Right renal cortex interstitium (tissue), 3 donors: ENCODE results near the gene YARS1. TPM values are rescaled to one million over a fixed set of nuclear protein-coding genes. Genes with fewer than 3 reads are reported as not detected.

Source experiments
- DNase-seq, 3 donors: peaks; one replicate each; pipeline ENCODE4 v3.0.0-alpha.2; 2013; ENCODE audit warnings: low read depth in 3 of 3, low spot score in 2 of 3
- polyA plus RNA-seq, 3 donors: library from polyadenylated mRNA; unstranded; fragments of 120-200 nt; gene quantifications; one replicate each; pipeline ENCODE4 v1.2.1, GENCODE V29; 2013; ENCODE audit not compliant: insufficient read length in 3 of 3

YARS1 gene
- polyA plus RNA-seq, 3 donors: 63.1 to 64.2 (median 64.0) TPM

- DNase-seq: no peak
Measured at GRCh38 chr1:32782086-32782485, 35.1 kb downstream of the YARS1 start.

- DNase-seq: no peak
Measured at GRCh38 chr1:32780628-32781234, 36.4 kb downstream of the YARS1 start.

DNA sequence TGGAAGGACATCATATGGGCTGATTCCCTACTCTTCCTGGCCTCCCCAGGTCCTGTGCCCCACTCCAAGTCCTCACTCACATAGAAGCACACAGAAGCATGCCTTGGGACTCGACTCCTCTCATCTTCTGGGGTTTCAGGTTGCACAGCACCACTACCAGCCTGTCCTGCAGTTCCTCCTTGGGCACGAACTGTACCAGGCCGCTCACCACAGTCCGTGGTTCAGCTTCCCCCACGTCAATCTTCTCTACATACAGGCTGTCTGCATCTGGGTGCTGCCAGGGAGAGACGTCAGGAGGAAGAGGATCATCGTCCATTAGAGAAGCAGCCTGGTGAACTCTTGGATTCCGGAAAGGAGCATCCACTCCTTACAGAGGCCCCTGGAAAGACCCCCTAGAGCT is 37.2 kb downstream of the YARS1 start:
- DNase-seq: no peak

- no peak for DNase-seq
Measured at GRCh38 chr1:32779242-32779641, 37.9 kb downstream of the YARS1 start.

DNA sequence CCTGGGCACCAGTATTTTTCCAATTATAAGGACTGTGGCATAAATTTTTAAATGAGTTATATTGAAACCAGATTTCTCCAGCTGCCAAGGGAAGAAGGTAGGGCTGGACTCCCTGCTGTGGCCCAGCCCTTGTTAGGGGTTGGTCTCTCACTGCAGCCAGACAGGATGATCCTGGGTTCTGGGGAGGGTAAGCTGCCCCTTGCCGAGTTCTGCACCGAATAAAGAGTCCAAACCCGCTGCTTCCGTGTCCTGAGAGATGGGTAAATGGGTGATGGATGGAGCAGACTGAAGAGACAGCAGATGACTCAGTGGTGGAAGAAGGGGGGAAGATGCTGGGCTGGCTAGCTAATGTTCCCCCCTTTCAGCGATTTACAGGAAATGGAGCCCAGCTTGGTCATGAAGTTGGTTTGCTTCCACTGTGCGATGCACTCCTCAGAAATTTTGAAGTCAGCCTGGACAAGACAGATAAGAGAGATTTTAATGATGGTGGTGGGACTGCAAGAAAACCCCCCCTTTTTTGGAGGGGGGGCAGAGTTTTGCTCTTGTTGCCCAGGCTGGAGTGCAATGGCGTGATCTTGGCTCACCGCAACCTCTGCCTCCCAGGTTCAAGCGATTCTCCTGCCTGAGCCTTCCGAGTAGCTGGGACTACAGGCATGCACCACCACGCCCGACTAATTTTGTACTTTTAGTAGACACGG is 41.4 kb downstream of the YARS1 start:
- DNase-seq: no peak

GRCh38 chr1:32774950-32775634 is 42.1 kb downstream of the YARS1 start:
- DNase-seq: no peak

GRCh38 chr1:32774464-32774808 is 42.7 kb downstream of the YARS1 start:
- DNase-seq: no peak

DNA sequence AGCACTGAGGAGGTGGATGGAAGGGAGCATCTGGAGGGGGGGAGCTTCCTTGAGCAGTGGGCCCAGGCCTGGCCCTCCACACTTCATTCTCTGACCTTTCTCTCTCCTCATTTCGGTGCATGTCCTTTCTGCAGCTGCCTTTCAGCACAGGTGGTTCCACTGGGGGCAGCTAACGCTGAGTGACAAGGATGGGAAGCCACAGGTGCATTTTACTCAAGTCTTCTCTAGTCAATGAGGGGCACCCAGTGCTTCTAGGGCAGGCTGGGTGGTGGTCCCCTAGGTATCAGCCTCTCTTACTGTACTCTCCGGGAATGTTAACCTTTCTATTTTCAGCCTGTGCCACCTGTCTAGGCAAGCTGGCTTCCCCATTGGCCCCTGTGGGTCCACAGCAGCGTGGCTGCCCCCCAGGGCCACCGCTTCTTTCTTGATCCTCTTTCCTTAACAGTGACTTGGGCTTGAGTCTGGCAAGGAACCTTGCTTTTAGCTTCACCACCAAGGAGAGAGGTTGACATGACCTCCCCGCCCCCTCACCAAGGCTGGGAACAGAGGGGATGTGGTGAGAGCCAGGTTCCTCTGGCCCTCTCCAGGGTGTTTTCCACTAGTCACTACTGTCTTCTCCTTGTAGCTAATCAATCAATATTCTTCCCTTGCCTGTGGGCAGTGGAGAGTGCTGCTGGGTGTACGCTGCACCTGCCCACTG is 43.2 kb downstream of the YARS1 start:
- no peak for DNase-seq

DNA sequence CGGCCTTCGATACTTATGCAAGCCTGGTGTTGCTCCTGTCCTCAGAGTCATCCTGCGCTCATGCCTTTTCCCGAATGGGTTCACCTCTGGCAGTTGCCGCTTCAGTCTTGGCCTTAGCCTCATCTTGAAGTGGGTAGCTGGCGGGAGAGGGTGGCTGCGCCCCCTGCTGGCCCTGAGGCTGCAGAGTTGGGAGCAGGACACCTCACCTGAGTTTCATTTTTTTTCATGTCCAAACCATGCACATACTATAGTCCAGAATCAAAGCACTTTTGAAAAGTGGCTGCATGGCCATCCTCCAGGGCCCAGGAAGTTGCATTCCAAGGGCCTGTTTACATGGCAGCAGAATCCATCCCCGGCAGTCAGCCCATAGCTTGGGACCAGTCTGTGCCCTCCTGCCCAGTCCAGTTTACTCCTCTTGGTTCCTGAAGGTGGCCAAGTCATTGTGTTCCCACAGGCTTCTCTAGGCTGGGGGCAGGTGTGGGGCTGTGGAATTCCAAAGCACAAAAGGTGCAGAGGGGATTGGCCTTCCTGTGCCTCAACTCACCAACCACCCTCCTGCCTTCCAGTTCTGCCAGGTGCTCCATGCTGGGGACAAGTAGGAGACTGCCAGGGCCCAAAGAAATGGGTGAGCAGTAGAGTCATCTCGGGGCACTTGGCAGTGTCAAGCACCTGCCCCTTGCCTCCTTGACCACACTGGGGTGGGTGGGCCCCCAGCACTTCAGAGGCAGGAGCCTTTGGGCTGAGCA is 44.0 kb downstream of the YARS1 start:
- no peak for DNase-seq

GRCh38 chr1:32772281-32773017 is 44.7 kb downstream of the YARS1 start:
- DNase-seq: no peak

GRCh38 chr1:32771561-32772280 is 45.4 kb downstream of the YARS1 start:
- DNase-seq: no peak

- DNase-seq: no peak
Measured at GRCh38 chr1:32770741-32771548, 46.2 kb downstream of the YARS1 start.

- no peak for DNase-seq
Measured at GRCh38 chr1:32770221-32770731, 46.9 kb downstream of the YARS1 start.

- no peak for DNase-seq
Measured at GRCh38 chr1:32769524-32770220, 47.5 kb downstream of the YARS1 start.

- no peak for DNase-seq
Measured at GRCh38 chr1:32768110-32768850, 48.9 kb downstream of the YARS1 start.

DNA sequence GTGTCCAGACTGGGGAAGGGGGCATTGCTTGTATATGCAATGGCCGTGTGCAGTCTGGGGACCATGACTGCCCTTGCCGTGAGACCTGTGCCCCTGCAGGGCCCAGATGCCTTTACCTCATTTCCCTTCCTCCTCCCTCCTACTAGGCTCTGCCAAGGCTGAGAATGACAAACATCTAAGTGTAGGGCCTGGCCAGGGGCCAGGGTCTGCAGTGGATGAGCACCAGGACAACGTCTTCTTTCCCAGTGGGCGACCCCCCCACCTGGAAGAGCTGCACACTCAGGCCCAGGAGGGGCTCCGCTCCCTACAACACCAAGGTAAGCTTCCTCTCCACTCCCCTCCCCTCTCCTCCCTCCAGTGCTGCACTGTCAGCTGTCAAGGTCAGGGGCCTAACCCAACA is 49.5 kb downstream of the YARS1 start:
- DNase-seq: no peak

- no peak for DNase-seq
Measured at GRCh38 chr1:32767156-32767555, 50.0 kb downstream of the YARS1 start.
